Activated CD8-positive, alpha-beta T cell treated with anti-CD3 and anti-CD28 coated beads for 36 hours (primary cell): ENCODE measurements around the gene ADPRH. TPM values are rescaled to one million over a fixed set of nuclear protein-coding genes. Genes with fewer than 3 reads are reported as not detected.

Experiments
- ATAC-seq: fragments of 200-7000 bp; cut with Tn5 transposase; one replicate; pipeline ENCODE4 v1.10.0; 2021; ENCODE audit warnings: mild to moderate bottlenecking, moderate library complexity
- CTCF ChIA-PET: fragments of 350-600 bp; sonication (Branson Sonifier 250); formaldehyde crosslinking; loops from one replicate; lab custom pipeline; 2021; ENCODE audit warnings: antibody characterized with exemption; lab: Charles Lee
- POLR2A ChIA-PET: fragments of 350-600 bp; sonication (Branson Sonifier 250); formaldehyde crosslinking; loops from one replicate; lab custom pipeline; 2021; ENCODE audit warnings: antibody characterized with exemption; lab: Charles Lee
- DNase-seq: peaks from one replicate; pipeline ENCODE4 v3.0.0-alpha.2; 2020
- H3K27ac Mint-ChIP-seq: one replicate; pipeline ENCODE4 v1.8.0; 2021; ENCODE audit warnings: mild to moderate bottlenecking, mixed read lengths
- H3K27me3 Mint-ChIP-seq: one replicate; pipeline ENCODE4 v1.8.0; 2021; ENCODE audit warnings: mixed read lengths
- H3K36me3 Mint-ChIP-seq: one replicate; pipeline ENCODE4 v1.8.0; 2021; ENCODE audit warnings: low read depth, mixed read lengths
- H3K4me1 Mint-ChIP-seq: one replicate; pipeline ENCODE4 v1.8.0; 2021; ENCODE audit warnings: low read depth, mixed read lengths
- H3K4me3 Mint-ChIP-seq: one replicate; pipeline ENCODE4 v1.8.0; 2021; ENCODE audit warnings: mild to moderate bottlenecking, moderate library complexity, mixed read lengths
- H3K9me3 Mint-ChIP-seq: one replicate; pipeline ENCODE4 v1.8.0; 2021; ENCODE audit warnings: mixed read lengths
- CTCF ChIP-seq: fragments of 200-600 bp; IDR thresholded peaks from one replicate; pipeline ENCODE4 v1.8.0; 2022; ENCODE audit warnings: antibody characterized with exemption, mild to moderate bottlenecking
- intact Hi-C: fragments of 100-400 bp; cut with micrococcal nuclease; formaldehyde crosslinking; loops from one replicate; pipeline ENCODE4 v1.10.0; 2022
- total RNA-seq, 2 experiments: library from RNA; stranded (reverse); gene quantifications; one replicate each; pipeline ENCODE4 v1.2.3, GENCODE V29; 2021

ADPRH gene
- total RNA-seq, 2 experiments from 2014 or later: 5.7 to 5.9 TPM

GRCh38 chr3:119637679-119638477 lies 58.6 kb downstream of the ADPRH start:
- intact Hi-C loops: no loop called here
- H3K9me3 Mint-ChIP-seq: peaks cover 3% of the 10 kb centered on the region
- H3K4me3 Mint-ChIP-seq: no peak overlapping the region
- DNase-seq (no peak), ATAC-seq (peak; percentile 32)
- peaks cover 31% of the 10 kb centered on the region for H3K4me1 Mint-ChIP-seq
- CTCF ChIA-PET: no interaction called here
- no peak for TF ChIP-seq CTCF
- no peaks in the 10 kb centered on the region for H3K27me3 Mint-ChIP-seq
- POLR2A ChIA-PET: interaction anchor here (0.8 to 1.0 kb wide), 2 partner anchors 10 to 31 kb away, joined by 3 read pairs; no protein-coding TSS in a partner anchor
- peak overlapping the region; percentile 90 for H3K27ac Mint-ChIP-seq
- H3K36me3 Mint-ChIP-seq: peaks cover 24% of the 10 kb centered on the region

Other genes starting within 250 kb of the ADPRH start
- gene TMEM39A, start 115.9 kb upstream of the ADPRH start, total RNA-seq: 10 to 100 TPM; 26.0 to 30.7 TPM
- 10 to 100 TPM; 16.0 to 16.8 TPM for gene POGLUT1, start 110.5 kb upstream of the ADPRH start, total RNA-seq
- 100 to 1,000 TPM; 105 TPM for gene TIMMDC1, start 80.9 kb upstream of the ADPRH start, total RNA-seq
- 10 to 100 TPM in 1 of 2 experiments, 1 to 10 TPM in 1; 7.1 to 10.2 TPM for gene CD80, start 19.9 kb upstream of the ADPRH start, total RNA-seq
- gene PLA1A, start 18.4 kb downstream of the ADPRH start, total RNA-seq: not detected
- 1 to 10 TPM; 1.3 to 2.1 TPM for gene POPDC2, start 81.1 kb downstream of the ADPRH start, total RNA-seq
- 10 to 100 TPM; 83.6 to 86.7 TPM for gene COX17, start 97.9 kb downstream of the ADPRH start, total RNA-seq
- not detected for gene CFAP91, start 123.5 kb downstream of the ADPRH start, total RNA-seq
- gene NR1I2, start 202.6 kb downstream of the ADPRH start, total RNA-seq: 1 to 10 TPM in 1 of 2 experiments, under 1 TPM in 1; 0.70 to 1.0 TPM